CD4-positive, alpha-beta T cell treated with Interleukin-4 for 4 hours (primary cell): ENCODE data around the gene PHF20.
"Not testable (repeated sequence)": the region's sequence is repeated elsewhere in the genome, so short reads cannot be mapped to it uniquely, and the experiment has no call there.

Experiments used
- DNase-seq: peaks from one replicate; pipeline ENCODE4 v3.0.0-alpha.2; 2020

PHF20 gene

GRCh38 chr20:35739294-35740163, 32.3 kb upstream of the PHF20 start:
- peak; percentile 52 for DNase-seq

- DNase-seq, result peak; percentile 100
Observed at GRCh38 chr20:35741892-35742740, 29.7 kb upstream of the PHF20 start, which contains the start of gene RBM39. Gene RBM39 (minus strand): TSS chr20:35742260. CDS start chr20:35740874, 1,386 bp downstream.

- peak; percentile 42 for DNase-seq
Observed at GRCh38 chr20:35742741-35743523, 28.9 kb upstream of the PHF20 start.

- peak; percentile 30 for DNase-seq
Observed at GRCh38 chr20:35743693-35744491, 27.9 kb upstream of the PHF20 start.

- not testable (repeated sequence) for DNase-seq
Observed at GRCh38 chr20:35744492-35744841, 27.3 kb upstream of the PHF20 start.

GRCh38 chr20:35750611-35751010, 21.2 kb upstream of the PHF20 start:
- no peak for DNase-seq

- no peak for DNase-seq
Observed at GRCh38 chr20:35756404-35756803, 15.4 kb upstream of the PHF20 start.

- no peak for DNase-seq
Observed at GRCh38 chr20:35757098-35757705, 14.6 kb upstream of the PHF20 start.

GRCh38 chr20:35761548-35761947, 10.3 kb upstream of the PHF20 start:
- not testable (repeated sequence) for DNase-seq

GRCh38 chr20:35762461-35762860, 9.4 kb upstream of the PHF20 start:
- no peak for DNase-seq

GRCh38 chr20:35764936-35765335, 6.9 kb upstream of the PHF20 start:
- not testable (repeated sequence) for DNase-seq

GRCh38 chr20:35766843-35767242, 5.0 kb upstream of the PHF20 start:
- DNase-seq, result no peak

- DNase-seq, result peak; percentile 83
Observed at GRCh38 chr20:35767683-35768481, 3.9 kb upstream of the PHF20 start.

- peak; percentile 65 for DNase-seq
Observed at GRCh38 chr20:35768731-35769664, 2.8 kb upstream of the PHF20 start.

- DNase-seq, result no peak
Observed at GRCh38 chr20:35771367-35771688, 487 bp upstream of the PHF20 start.

- DNase-seq, result no peak
Observed at GRCh38 chr20:35772563-35773058, 796 bp downstream of the PHF20 start.

- DNase-seq, result peak; percentile 59
Observed at GRCh38 chr20:35773154-35773751, 1.4 kb downstream of the PHF20 start.

- no peak for DNase-seq
Observed at GRCh38 chr20:35774391-35774790, 2.6 kb downstream of the PHF20 start.

- DNase-seq, result no peak
Observed at GRCh38 chr20:35776513-35777101, 4.8 kb downstream of the PHF20 start.
